ENCODE results near the gene WDR90.

GRCh38 chr16:684961-685696 is 36.0 kb downstream of the WDR90 start:
- no peak for TF ChIP-seq CTCF (IDR thresholded peaks at IDR 0.05; ENCODE audit: poor library complexity, severe bottlenecking)
- TF ChIP-seq EZH2 (IDR thresholded peaks at IDR 0.05; ENCODE audit: borderline replicate concordance, insufficient read depth, low read length, poor library complexity, severe bottlenecking): no peak
- TF ChIP-seq REST (IDR thresholded peaks at IDR 0.05; ENCODE audit: borderline replicate concordance): no peak

Measured in neural cell (in vitro differentiated cells).